HG02588 (cell line): ENCODE data around the gene LIX1L.
A peak's percentile ranks its signal among the peaks of the same experiment; 100 is the strongest.

Source experiments
- ATAC-seq: cut with Tn5 transposase; IDR thresholded peaks from one replicate; pipeline ENCODE4 v1.9.1; 2021; ENCODE audit warnings: mild to moderate bottlenecking, moderate library complexity; ENCODE audit not compliant: unreplicated experiment

The LIX1L gene

GRCh38 chr1:145957443-145958319 is at the start of gene LIX1L:
Gene LIX1L, minus strand, starts transcription at chr1:145958017. Its CDS starts 90 bp downstream, at chr1:145957927.
- ATAC-seq, result peak; percentile 89

- ATAC-seq, result no peak
Measured at GRCh38 chr1:146001709-146002108, 43.9 kb upstream of the LIX1L start.

- no peak for ATAC-seq
Measured at GRCh38 chr1:145999321-146000024, 41.7 kb upstream of the LIX1L start.

- ATAC-seq, result no peak
Measured at GRCh38 chr1:145997718-145998023, 39.9 kb upstream of the LIX1L start.

- ATAC-seq, result peak; percentile 21
Measured at GRCh38 chr1:145997016-145997717, 39.4 kb upstream of the LIX1L start.

GRCh38 chr1:145996433-145997015 is 38.7 kb upstream of the LIX1L start, which contains the start of gene TXNIP:
Gene TXNIP, minus strand, starts transcription at chr1:145996579. Its CDS starts 313 bp downstream, at chr1:145996266.
- ATAC-seq, result peak; percentile 89

- ATAC-seq, result no peak
Measured at GRCh38 chr1:145995964-145996432, 38.2 kb upstream of the LIX1L start.

- ATAC-seq, result no peak
Measured at GRCh38 chr1:145995148-145995881, 37.5 kb upstream of the LIX1L start.

GRCh38 chr1:145994391-145995120 is 36.7 kb upstream of the LIX1L start:
- ATAC-seq, result no peak

- no peak for ATAC-seq
Measured at GRCh38 chr1:145993618-145994390, 36.0 kb upstream of the LIX1L start.

GRCh38 chr1:145992958-145993617 is 35.3 kb upstream of the LIX1L start:
- no peak for ATAC-seq

- no peak for ATAC-seq
Measured at GRCh38 chr1:145992502-145992936, 34.7 kb upstream of the LIX1L start.

GRCh38 chr1:145991735-145992412 is 34.1 kb upstream of the LIX1L start:
- no peak for ATAC-seq

- ATAC-seq, result no peak
Measured at GRCh38 chr1:145990249-145990855, 32.5 kb upstream of the LIX1L start.

- ATAC-seq, result no peak
Measured at GRCh38 chr1:145988773-145989172, 31.0 kb upstream of the LIX1L start.

- ATAC-seq, result no peak
Measured at GRCh38 chr1:145987926-145988325, 30.1 kb upstream of the LIX1L start.

GRCh38 chr1:145986551-145986950 is 28.7 kb upstream of the LIX1L start:
- no peak for ATAC-seq
